Mammary epithelial cell (primary cell): Measurements from ENCODE around the gene TENM4.

ENCODE experiments used
- EZH2 ChIP-seq: IDR thresholded peaks from 2 replicates; pipeline ENCODE4 v1.6.1; 2012; ENCODE audit warnings: low read length, inconsistent platforms, borderline replicate concordance
- TF ChIP-seq, protein P1 (sequence below), 2 donors: IDR thresholded peaks in 1 of 2; conservative IDR thresholded peaks in 1 of 2; 2 replicates each; pipeline ENCODE4 v1.5.1; 2011 to 2012; ENCODE audit warnings: inconsistent platforms in 2 of 2, low read length in 2 of 2, mild to moderate bottlenecking in 2 of 2, control low read depth in 1 of 2, low read depth in 1 of 2; ENCODE audit not compliant: insufficient read depth in 1 of 2; ENCODE audit errors: extremely low read depth in 1 of 2

- no peak for TF ChIP-seq EZH2
- TF ChIP-seq, protein P1, sequence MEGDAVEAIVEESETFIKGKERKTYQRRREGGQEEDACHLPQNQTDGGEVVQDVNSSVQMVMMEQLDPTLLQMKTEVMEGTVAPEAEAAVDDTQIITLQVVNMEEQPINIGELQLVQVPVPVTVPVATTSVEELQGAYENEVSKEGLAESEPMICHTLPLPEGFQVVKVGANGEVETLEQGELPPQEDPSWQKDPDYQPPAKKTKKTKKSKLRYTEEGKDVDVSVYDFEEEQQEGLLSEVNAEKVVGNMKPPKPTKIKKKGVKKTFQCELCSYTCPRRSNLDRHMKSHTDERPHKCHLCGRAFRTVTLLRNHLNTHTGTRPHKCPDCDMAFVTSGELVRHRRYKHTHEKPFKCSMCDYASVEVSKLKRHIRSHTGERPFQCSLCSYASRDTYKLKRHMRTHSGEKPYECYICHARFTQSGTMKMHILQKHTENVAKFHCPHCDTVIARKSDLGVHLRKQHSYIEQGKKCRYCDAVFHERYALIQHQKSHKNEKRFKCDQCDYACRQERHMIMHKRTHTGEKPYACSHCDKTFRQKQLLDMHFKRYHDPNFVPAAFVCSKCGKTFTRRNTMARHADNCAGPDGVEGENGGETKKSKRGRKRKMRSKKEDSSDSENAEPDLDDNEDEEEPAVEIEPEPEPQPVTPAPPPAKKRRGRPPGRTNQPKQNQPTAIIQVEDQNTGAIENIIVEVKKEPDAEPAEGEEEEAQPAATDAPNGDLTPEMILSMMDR (conservative IDR thresholded peaks at IDR 0.05 in 1 of 2, IDR thresholded peaks at IDR 0.05 in 1 of 2; ENCODE audit: extremely low read depth in 1 of 2, insufficient read depth in 1 of 2, low read depth in 1 of 2, low read length in 2 of 2) = no peak
Measured at GRCh38 chr11:78733031-78733430, 707.8 kb downstream of the TENM4 start.
